Endothelial cell of umbilical vein (primary cell): ENCODE results near the gene AP1B1. TPM values are rescaled to one million over a fixed set of nuclear protein-coding genes. Genes with fewer than 3 reads are reported as not detected.

ENCODE experiments used
- BruUV-seq: library from RNA; stranded (reverse); fragments of 400-500 nt; replicated peaks from 2 replicates; lab custom pipeline; 2021; lab: Mats Ljungman, UMichigan
- CTCF ChIA-PET: fragments of 300-600, 350-600 bp; sonication (Branson Sonifier 250); formaldehyde crosslinking; loops from one replicate; lab custom pipeline; 2021; ENCODE audit warnings: antibody characterized with exemption, inconsistent platforms; lab: Charles Lee
- POLR2A ChIA-PET: fragments of 300-600, 350-600 bp; sonication (Branson Sonifier 250); formaldehyde crosslinking; loops from one replicate; lab custom pipeline; 2021; ENCODE audit warnings: antibody characterized with exemption, inconsistent platforms; lab: Charles Lee
- DNase-seq: peaks from one replicate; pipeline ENCODE4 v3.0.0-alpha.2; 2011; ENCODE audit warnings: low read depth, low spot score
- FAIRE-seq: peaks from 2 replicates; lab custom pipeline; 2011; peaks lifted over from hg19 to GRCh38; lab: Jason Lieb, UNC
- H2AFZ ChIP-seq: 2 replicates; pipeline ENCODE4 v1.6.0; 2012; ENCODE audit warnings: low read depth, low read length, control low read depth, inconsistent platforms
- H3K27ac ChIP-seq: 2 replicates; pipeline ENCODE4 v1.5.1; 2011; ENCODE audit warnings: low read depth, mild to moderate bottlenecking, control low read depth, low read length, moderate library complexity; ENCODE audit not compliant: insufficient read depth
- H3K27me3 ChIP-seq, 2 experiments: 2 replicates each; pipeline versions ENCODE4 v1.6.0 to v1.6.1; 2011; ENCODE audit warnings: low read length in 2 of 2, mixed read lengths in 1 of 2; ENCODE audit not compliant: control insufficient read depth in 2 of 2, insufficient read depth in 2 of 2
- H3K36me3 ChIP-seq, 2 experiments: 2 replicates in 1 of 2; 3 replicates in 1 of 2; pipeline ENCODE4 v1.5.1; 2011; ENCODE audit warnings: low read length in 2 of 2, mild to moderate bottlenecking in 1 of 2, moderate library complexity in 1 of 2; ENCODE audit not compliant: control insufficient read depth in 2 of 2, insufficient read depth in 2 of 2; ENCODE audit errors: extremely low read depth in 1 of 2
- H3K4me1 ChIP-seq: 3 replicates; pipeline ENCODE4 v1.5.1; 2011; ENCODE audit warnings: mild to moderate bottlenecking, low read length; ENCODE audit not compliant: control insufficient read depth, insufficient read depth; ENCODE audit errors: extremely low read depth
- H3K4me2 ChIP-seq: 2 replicates; pipeline ENCODE4 v1.6.1; 2011; ENCODE audit warnings: low read length, control low read depth, mixed read lengths; ENCODE audit not compliant: insufficient read depth
- H3K4me3 ChIP-seq, 3 experiments: fragments of 200-600 bp in 1 of 3; sonication (generic), shearing (Covaris generic) in 1 of 3; replicated peaks in 1 of 3; 2 replicates each; pipeline ENCODE4 v1.5.1; 2011 to 2016; ENCODE audit warnings: control low read depth in 3 of 3, low read length in 3 of 3, mild to moderate bottlenecking in 2 of 3, inconsistent platforms in 1 of 3, low read depth in 1 of 3, moderate library complexity in 1 of 3; ENCODE audit not compliant: insufficient read depth in 1 of 3
- H3K79me2 ChIP-seq: 2 replicates; pipeline ENCODE4 v1.6.0; 2012; ENCODE audit warnings: low read length, inconsistent platforms; ENCODE audit not compliant: control insufficient read depth, insufficient read depth
- H3K9ac ChIP-seq: replicated peaks from 2 replicates; pipeline ENCODE3; 2011; ENCODE audit warnings: low read length, control low read depth; ENCODE audit not compliant: insufficient read depth; ENCODE audit errors: extremely low read depth
- H3K9me1 ChIP-seq: replicated peaks from 3 replicates; pipeline ENCODE4 v1.6.0; 2011; ENCODE audit warnings: mild to moderate bottlenecking, low read length; ENCODE audit not compliant: control insufficient read depth, insufficient read depth; ENCODE audit errors: extremely low read depth
- H3K9me3 ChIP-seq: replicated peaks from 2 replicates; pipeline ENCODE4 v1.5.1; 2012; ENCODE audit warnings: low read length, inconsistent platforms; ENCODE audit not compliant: control insufficient read depth, insufficient read depth
- H4K20me1 ChIP-seq: replicated peaks from 2 replicates; pipeline ENCODE3; 2011; ENCODE audit warnings: mild to moderate bottlenecking, low read length; ENCODE audit not compliant: control insufficient read depth, insufficient read depth; ENCODE audit errors: extremely low read depth
- CTCF ChIP-seq, 2 donors: IDR thresholded peaks; 1 replicate in 1 of 2; 2 replicates in 1 of 2; pipeline ENCODE4 v1.5.1; 2011; ENCODE audit warnings: low read length in 2 of 2, mild to moderate bottlenecking in 2 of 2, moderate library complexity in 2 of 2, control low read depth in 1 of 2, inconsistent platforms in 1 of 2, low read depth in 1 of 2; ENCODE audit not compliant: insufficient read depth in 1 of 2; ENCODE audit errors: extremely low read depth in 1 of 2
- EZH2 ChIP-seq: IDR thresholded peaks from 2 replicates; pipeline ENCODE4 v1.6.1; 2012; ENCODE audit warnings: borderline replicate concordance, low read depth, mild to moderate bottlenecking, moderate library complexity, low read length, inconsistent platforms; ENCODE audit not compliant: severe bottlenecking
- FOS ChIP-seq: IDR thresholded peaks from 2 replicates; pipeline ENCODE4 v1.6.1; 2011; ENCODE audit warnings: mild to moderate bottlenecking, low read length, moderate library complexity, borderline replicate concordance; ENCODE audit not compliant: insufficient read depth
- JUN ChIP-seq: IDR thresholded peaks from 2 replicates; pipeline ENCODE4 v1.6.1; 2011; ENCODE audit warnings: borderline replicate concordance, low read depth; ENCODE audit not compliant: insufficient read length, insufficient read depth
- POLR2A ChIP-seq: IDR thresholded peaks from 2 replicates; pipeline ENCODE4 v1.6.1; 2012; ENCODE audit warnings: low read depth, mild to moderate bottlenecking, control low read depth, low read length
- POLR2AphosphoS5 ChIP-seq: IDR thresholded peaks from 2 replicates; pipeline ENCODE4 v1.6.1; 2012; ENCODE audit warnings: low read depth, mild to moderate bottlenecking, control low read depth, low read length, moderate library complexity; ENCODE audit not compliant: insufficient read depth
- dilution Hi-C: fragments of 300-500 bp; cut with MboI; formaldehyde crosslinking; loops from one replicate; pipeline ENCODE4 v1.15.0; 2019; ENCODE audit warnings: low sequenced_read_pairs; ENCODE audit not compliant: extremely low pct_ligation_motif_present
- intact Hi-C: fragments of 100-400 bp; cut with micrococcal nuclease; formaldehyde crosslinking; loops from one replicate; pipeline ENCODE4 v1.10.0; 2022
- polyA plus RNA-seq, 4 experiments: library from polyadenylated mRNA; depleted of rRNA in 3 of 4; stranded (reverse) in 3 of 4; unstranded in 1 of 4; fragments of >200 nt; gene quantifications; 2 replicates each; pipeline versions ENCODE4 v1.2.1 to v1.2.3, GENCODE V29; 2011 to 2012; ENCODE audit warnings: missing spikeins in 1 of 4
- total RNA-seq: library from RNA; stranded (reverse); gene quantifications from 2 replicates; pipeline ENCODE4 v1.2.3, GENCODE V29; 2021

AP1B1 gene
- total and polyA plus RNA-seq, 2 donors (not counting 3 experiments of a cell fraction or from before 2014, with no cell fraction given) = 107 to 131 TPM

GRCh38 chr22:29380032-29380781 lies 8.2 kb downstream of the AP1B1 start:
- peaks cover 24% of the 10 kb centered on the region for H3K4me1 ChIP-seq
- no peak overlapping the region for H3K4me3 ChIP-seq
- H3K9me1 ChIP-seq = no peaks in the 10 kb centered on the region
- H3K4me2 ChIP-seq = peak overlapping the region; percentile 42
- H4K20me1 ChIP-seq = no peaks in the 10 kb centered on the region
- FAIRE-seq = no peak
- dilution Hi-C loops (no loop called here), intact Hi-C loops (loop anchor here (10.0 kb wide), 1 partner anchor 1045 kb away; the partner anchor contains the start of gene MTFP1)
- POLR2A ChIA-PET = no interaction called here
- H3K9me3 ChIP-seq = no peaks in the 10 kb centered on the region
- DNase-seq = peak; percentile 66
- peak overlapping the region; percentile 29 for H2AFZ ChIP-seq
- no peaks in the 10 kb centered on the region for H3K27me3 ChIP-seq
- peak overlapping the region; percentile 72 for H3K27ac ChIP-seq
- no TSS peak for BruUV-seq
- peak overlapping the region; percentile 30 for H3K9ac ChIP-seq
- H3K79me2 ChIP-seq = peaks cover 35% of the 10 kb centered on the region
- TF ChIP-seq POLR2AphosphoS5 (no peak), POLR2A (no peak), JUN (peak; percentile 7), FOS (peak; percentile 52), CTCF (IDR thresholded peaks at IDR 0.05; ENCODE audit: extremely low read depth in 1 of 2, insufficient read depth in 1 of 2, low read depth in 1 of 2, low read length in 2 of 2) (no peak), EZH2 (no peak)
- CTCF ChIA-PET = interaction anchor here (0.9 to 1.7 kb wide), 2 partner anchors 12 to 16 kb away, joined by 3 to 7 read pairs; no protein-coding TSS in a partner anchor
- H3K36me3 ChIP-seq = peaks cover 0 to 9% of the 10 kb centered on the region in 2 experiments
